ENCODE measurements around the gene CTNNA2. TPM values are rescaled to one million over a fixed set of nuclear protein-coding genes. Genes with fewer than 3 reads are reported as not detected.

The CTNNA2 gene
- total and polyA plus RNA-seq, 9 donors = 0.32 to 1.4 (median 0.37) TPM; not detected in 3

GRCh38 chr2:80258793-80259192 is 745.9 kb downstream of the CTNNA2 start:
- no peaks in the 10 kb centered on the region for H3K36me3 ChIP-seq
- H3K4me1 ChIP-seq (ENCODE audit: insufficient read depth) = no peaks in the 10 kb centered on the region
- H3K27me3 ChIP-seq = no peaks in the 10 kb centered on the region
- H3K4me3 ChIP-seq = no peak overlapping the region
- 71 to 75% (median 73%) methylated on average over 5 of the region's 5 CpGs for WGBS, 3 donors
- no peaks in the 10 kb centered on the region for H3K9me3 ChIP-seq
- intact Hi-C loops (cut with DNase I) = no loop called here
- DNase-seq = no peak
- TF ChIP-seq EP300 (IDR thresholded peaks at IDR 0.05) = no peak
- no peak overlapping the region for H3K27ac ChIP-seq

- no peak for DNase-seq
- Histone ChIP-seq H3K4me3 (no peak overlapping the region), H3K27ac (no peak overlapping the region), H3K4me1 (ENCODE audit: insufficient read depth) (no peaks in the 10 kb centered on the region), H3K9me3 (no peaks in the 10 kb centered on the region), H3K27me3 (no peaks in the 10 kb centered on the region), H3K36me3 (no peaks in the 10 kb centered on the region)
- intact Hi-C loops (cut with DNase I) = no loop called here
- WGBS, 3 donors = 69 to 75% (median 75%) methylated on average over 3 of the region's 3 CpGs
- TF ChIP-seq EP300 (IDR thresholded peaks at IDR 0.05) (no peak), POLR2A (IDR thresholded peaks at IDR 0.05) (no peak), CTCF (IDR thresholded peaks at IDR 0.05) (no peak)
Measured at GRCh38 chr2:80259292-80259691, 746.4 kb downstream of the CTNNA2 start.

GRCh38 chr2:80266231-80266630 is 753.4 kb downstream of the CTNNA2 start:
- WGBS, 3 donors = 73 to 82% (median 79%) methylated on average over 6 of the region's 6 CpGs
- Histone ChIP-seq H3K9me3 (no peaks in the 10 kb centered on the region), H3K36me3 (no peaks in the 10 kb centered on the region), H3K4me3 (no peak overlapping the region), H3K27ac (no peak overlapping the region), H3K4me1 (ENCODE audit: insufficient read depth) (no peaks in the 10 kb centered on the region), H3K27me3 (no peaks in the 10 kb centered on the region)
- TF ChIP-seq CTCF (IDR thresholded peaks at IDR 0.05) (no peak), EP300 (IDR thresholded peaks at IDR 0.05) (no peak), POLR2A (IDR thresholded peaks at IDR 0.05) (no peak)
- no peak for DNase-seq
- intact Hi-C loops (cut with DNase I) = no loop called here

GRCh38 chr2:80269806-80270205 is 757.0 kb downstream of the CTNNA2 start:
- TF ChIP-seq EP300 (IDR thresholded peaks at IDR 0.05) (no peak), POLR2A (IDR thresholded peaks at IDR 0.05) (no peak), CTCF (IDR thresholded peaks at IDR 0.05) (no peak)
- 71 to 76% (median 72%) methylated on average over 5 of the region's 5 CpGs for WGBS, 3 donors
- no peak for DNase-seq
- intact Hi-C loops (cut with DNase I) = no loop called here
- H3K27ac ChIP-seq = no peak overlapping the region
- H3K4me3 ChIP-seq = no peak overlapping the region
- H3K4me1 ChIP-seq (ENCODE audit: insufficient read depth) = no peaks in the 10 kb centered on the region
- no peaks in the 10 kb centered on the region for H3K36me3 ChIP-seq
- H3K27me3 ChIP-seq = no peaks in the 10 kb centered on the region
- H3K9me3 ChIP-seq = no peaks in the 10 kb centered on the region

- H3K4me1 ChIP-seq (ENCODE audit: insufficient read depth) = no peaks in the 10 kb centered on the region
- 88 to 95% (median 90%) methylated on average over 2 of the region's 2 CpGs for WGBS, 3 donors
Measured at GRCh38 chr2:80280598-80280997, 767.7 kb downstream of the CTNNA2 start.

More at GRCh38 chr2:80280598-80280997, 767.7 kb downstream of the CTNNA2 start:
- no peak for DNase-seq
- no peaks in the 10 kb centered on the region for H3K27me3 ChIP-seq
- no peak overlapping the region for H3K27ac ChIP-seq
- intact Hi-C loops (cut with DNase I) = no loop called here
- no peaks in the 10 kb centered on the region for H3K9me3 ChIP-seq
- TF ChIP-seq CTCF (IDR thresholded peaks at IDR 0.05) (no peak), POLR2A (IDR thresholded peaks at IDR 0.05) (no peak), EP300 (IDR thresholded peaks at IDR 0.05) (no peak)
- no peak overlapping the region for H3K4me3 ChIP-seq
- no peaks in the 10 kb centered on the region for H3K36me3 ChIP-seq
